ENCODE data around the gene AGAP1.

DNA sequence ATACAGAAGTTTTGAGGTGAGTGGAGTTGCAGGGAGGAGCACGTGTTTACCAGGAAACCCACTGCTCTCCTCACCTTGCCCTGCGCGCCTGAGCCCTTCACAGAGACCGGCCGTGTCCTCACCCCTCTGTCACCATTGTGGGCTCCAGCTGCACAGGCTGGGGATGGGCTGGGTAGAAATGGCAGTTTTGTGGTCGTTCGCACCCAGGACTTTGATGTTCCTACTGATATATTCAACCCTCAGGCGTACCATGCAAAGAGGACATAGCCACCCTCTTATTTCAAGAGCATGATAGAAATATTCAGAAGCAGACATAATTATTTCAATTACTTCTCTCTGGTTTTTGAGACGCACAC is 596.2 kb downstream of the AGAP1 start:
- TF ChIP-seq, protein P1, sequence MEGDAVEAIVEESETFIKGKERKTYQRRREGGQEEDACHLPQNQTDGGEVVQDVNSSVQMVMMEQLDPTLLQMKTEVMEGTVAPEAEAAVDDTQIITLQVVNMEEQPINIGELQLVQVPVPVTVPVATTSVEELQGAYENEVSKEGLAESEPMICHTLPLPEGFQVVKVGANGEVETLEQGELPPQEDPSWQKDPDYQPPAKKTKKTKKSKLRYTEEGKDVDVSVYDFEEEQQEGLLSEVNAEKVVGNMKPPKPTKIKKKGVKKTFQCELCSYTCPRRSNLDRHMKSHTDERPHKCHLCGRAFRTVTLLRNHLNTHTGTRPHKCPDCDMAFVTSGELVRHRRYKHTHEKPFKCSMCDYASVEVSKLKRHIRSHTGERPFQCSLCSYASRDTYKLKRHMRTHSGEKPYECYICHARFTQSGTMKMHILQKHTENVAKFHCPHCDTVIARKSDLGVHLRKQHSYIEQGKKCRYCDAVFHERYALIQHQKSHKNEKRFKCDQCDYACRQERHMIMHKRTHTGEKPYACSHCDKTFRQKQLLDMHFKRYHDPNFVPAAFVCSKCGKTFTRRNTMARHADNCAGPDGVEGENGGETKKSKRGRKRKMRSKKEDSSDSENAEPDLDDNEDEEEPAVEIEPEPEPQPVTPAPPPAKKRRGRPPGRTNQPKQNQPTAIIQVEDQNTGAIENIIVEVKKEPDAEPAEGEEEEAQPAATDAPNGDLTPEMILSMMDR (IDR thresholded peaks at IDR 0.05), result no peak
- no peak for TF ChIP-seq POLR2A (IDR thresholded peaks at IDR 0.05)

Data from uterus (tissue), 2 donors.